Stimulated activated CD8-positive, alpha-beta memory T cell treated with anti-CD3 and anti-CD28 coated beads, Interleukin-12 subunit alpha, Interleukin-12 subunit beta, amount 100 ng/mL, for 4 hours (primary cell): ENCODE results near the gene RABEPK.
"Not testable (repeated sequence)": the region's sequence is repeated elsewhere in the genome, so short reads cannot be mapped to it uniquely, and the experiment has no call there.

Experiments used
- DNase-seq: peaks from one replicate; pipeline ENCODE4 v3.0.0-alpha.2; 2020; ENCODE audit warnings: low read depth

The RABEPK gene

DNA sequence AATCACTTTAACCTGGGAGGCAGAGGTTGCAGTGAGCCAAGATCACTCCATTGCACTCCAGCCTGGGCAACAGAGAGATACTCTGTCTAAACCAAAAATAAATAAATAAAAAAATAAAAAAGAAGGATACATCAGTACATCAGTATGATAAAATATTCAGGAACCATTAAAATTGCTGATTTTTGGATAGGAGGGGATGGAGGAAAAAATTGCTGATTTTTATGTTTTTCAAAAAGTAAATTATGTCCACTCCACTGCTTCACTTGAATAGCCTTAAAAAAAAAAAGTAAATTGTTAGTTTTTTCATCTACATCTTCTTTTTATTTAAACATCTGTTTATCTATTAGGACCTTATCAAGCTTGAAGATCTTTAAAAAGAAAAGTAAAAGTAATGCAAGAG is 53.9 kb downstream of the RABEPK start:
- no peak for DNase-seq

GRCh38 chr9:125255781-125256391 is 55.5 kb downstream of the RABEPK start:
- DNase-seq: no peak

GRCh38 chr9:125258160-125258785 is 57.9 kb downstream of the RABEPK start:
- DNase-seq: no peak

DNA sequence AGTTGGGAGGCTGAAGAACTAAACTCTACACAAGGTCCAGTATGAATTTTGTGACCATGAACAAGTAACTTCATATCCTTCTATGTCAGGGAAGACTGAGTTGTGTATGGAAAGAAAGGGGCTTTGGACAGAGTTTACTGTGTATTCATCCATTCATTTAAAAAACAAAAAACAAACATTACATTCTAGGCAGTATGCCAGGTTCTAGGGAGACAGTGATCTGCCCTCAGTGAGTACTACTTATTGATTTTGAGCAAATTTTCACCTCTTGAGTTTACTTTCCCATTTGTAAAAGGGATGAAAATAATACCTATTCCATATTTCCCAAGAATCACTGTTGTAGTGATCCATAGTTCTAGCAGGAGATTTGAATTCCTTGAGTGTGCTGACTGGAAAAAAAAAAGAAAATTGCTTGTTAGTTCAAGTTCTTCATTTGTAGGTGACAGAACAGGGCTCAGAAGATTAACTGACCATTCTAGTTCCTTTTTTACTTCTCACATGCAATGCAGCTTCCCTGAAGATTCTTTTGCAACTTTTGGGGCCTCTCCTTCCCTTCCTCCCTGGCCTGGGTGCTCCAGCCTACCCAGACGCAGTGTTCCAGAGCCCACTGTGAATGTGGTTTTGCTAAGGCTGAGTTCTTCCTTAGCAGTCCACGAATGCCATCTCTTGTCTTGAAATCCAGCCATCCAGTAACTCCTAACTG is 58.6 kb downstream of the RABEPK start:
- no peak for DNase-seq

- DNase-seq: no peak
Observed at GRCh38 chr9:125260561-125260960, 60.2 kb downstream of the RABEPK start.

- DNase-seq: peak; percentile 85
Observed at GRCh38 chr9:125261501-125262293, 61.4 kb downstream of the RABEPK start, which contains the start of gene GAPVD1. TSS of gene GAPVD1 (plus strand) at chr9:125261826. CDS start at chr9:125298922, 37,096 bp downstream.

DNA sequence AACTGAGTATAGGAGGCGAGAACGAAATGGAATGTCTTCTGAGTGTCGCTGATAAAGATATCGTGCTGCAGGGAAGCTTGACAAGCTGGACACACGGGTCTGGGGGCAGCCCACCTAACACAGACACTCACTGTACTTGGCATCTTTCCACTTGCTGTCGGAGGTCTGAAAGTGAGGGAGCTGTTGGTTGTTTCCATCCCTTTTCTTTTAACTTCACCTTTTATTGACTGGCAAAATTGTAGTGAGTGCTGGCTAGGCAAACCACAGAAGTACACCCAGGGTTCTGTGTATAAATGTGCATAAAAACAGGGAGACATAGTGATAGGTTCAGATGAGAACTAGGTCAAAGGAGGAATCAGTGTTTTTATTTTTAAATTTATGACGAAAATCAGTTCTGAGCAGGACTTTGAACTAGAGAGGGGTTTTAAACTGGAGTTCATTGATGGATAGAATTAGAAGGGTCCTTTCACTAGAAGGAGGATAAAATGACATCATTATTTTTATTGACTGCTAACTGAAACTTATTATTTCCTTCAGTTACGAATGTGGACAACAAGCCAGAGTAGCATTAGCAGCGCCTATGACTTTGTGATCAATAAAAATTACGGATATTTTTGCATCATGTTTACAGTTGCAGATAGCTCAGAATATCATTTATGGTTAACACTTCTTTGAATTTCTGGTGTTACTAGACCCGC is 62.1 kb downstream of the RABEPK start:
- no peak for DNase-seq

- DNase-seq: not testable (repeated sequence)
Observed at GRCh38 chr9:125264068-125264467, 63.7 kb downstream of the RABEPK start.

- no peak for DNase-seq
Observed at GRCh38 chr9:125268394-125269013, 68.2 kb downstream of the RABEPK start.

DNA sequence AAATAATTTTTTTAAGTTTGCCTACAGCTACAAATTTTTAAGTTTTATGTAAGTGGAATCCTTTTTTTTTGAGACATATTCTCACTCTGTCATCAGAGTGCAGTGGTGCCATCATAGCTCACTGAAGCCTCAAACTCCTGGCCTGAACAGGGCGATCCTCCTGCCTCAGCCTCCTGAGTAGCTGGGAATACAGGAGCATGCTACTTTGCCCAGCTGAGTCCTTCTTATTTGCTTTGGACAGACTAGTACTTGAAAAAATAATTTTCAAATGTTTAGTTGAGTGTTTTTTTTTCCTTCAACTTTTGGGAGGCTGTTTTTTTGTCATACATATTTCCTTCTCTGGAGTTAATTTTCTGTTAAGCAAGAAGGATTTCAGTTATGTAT is 68.7 kb downstream of the RABEPK start:
- DNase-seq: no peak

GRCh38 chr9:125271081-125271480 is 70.7 kb downstream of the RABEPK start:
- DNase-seq: no peak

GRCh38 chr9:125272697-125273096 is 72.4 kb downstream of the RABEPK start:
- DNase-seq: no peak

DNA sequence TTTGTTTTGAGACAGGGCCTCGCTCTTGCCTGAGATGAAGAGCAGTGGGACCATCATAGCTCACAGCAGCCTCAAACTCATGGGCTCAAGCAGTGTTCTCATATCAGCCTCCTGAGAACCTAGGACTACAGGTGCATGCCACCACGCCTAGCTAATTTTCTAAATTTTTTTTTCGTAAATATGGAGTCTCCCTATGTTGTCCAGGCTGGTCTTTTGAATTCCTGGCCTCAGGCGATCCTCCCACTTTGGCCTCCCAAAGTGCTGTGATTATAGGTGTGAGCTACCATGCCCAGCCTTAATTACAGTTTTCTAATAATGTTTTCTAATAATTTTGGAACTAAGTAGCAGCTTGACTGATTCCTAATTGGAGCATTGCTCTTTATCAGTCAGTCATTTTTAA is 76.4 kb downstream of the RABEPK start:
- DNase-seq: no peak

DNA sequence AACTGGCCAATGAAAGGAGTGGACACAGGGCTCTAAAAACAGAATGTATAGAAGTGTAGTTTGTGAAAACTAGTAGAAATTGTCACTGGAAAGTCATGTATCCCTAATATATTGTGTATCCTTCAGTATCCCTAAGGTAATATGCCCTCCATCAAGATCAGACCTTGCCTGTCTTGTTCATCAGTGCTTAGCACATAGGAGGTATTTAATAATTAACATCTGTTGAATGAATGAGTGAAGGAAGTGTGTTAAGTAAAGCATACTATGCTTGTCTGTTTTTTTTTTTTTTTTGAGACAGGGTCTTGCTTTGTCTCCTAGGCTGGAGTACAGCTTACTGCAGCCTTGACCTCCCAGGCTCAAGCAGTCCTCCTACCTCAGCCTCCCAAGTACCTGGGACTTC is 77.1 kb downstream of the RABEPK start:
- no peak for DNase-seq

GRCh38 chr9:125280945-125281344 is 80.6 kb downstream of the RABEPK start:
- DNase-seq: no peak
